DND-41 (cell line): ENCODE data around the gene SPTAN1.

Source experiments
- ATAC-seq: fragments of 200-7000 bp; cut with Tn5 transposase; 3 replicates; pipeline ENCODE4 v1.9.1; 2021; ENCODE audit warnings: low read depth; ENCODE audit not compliant: insufficient read depth
- DNase-seq: peaks from one replicate; pipeline ENCODE4 v3.0.0-alpha.2; 2020
- H2AFZ ChIP-seq: 2 replicates; pipeline ENCODE4 v1.6.0; 2012; ENCODE audit warnings: low read depth, low read length
- H3K27ac ChIP-seq: 2 replicates; pipeline ENCODE4 v1.5.1; 2012; ENCODE audit warnings: low read length, inconsistent platforms
- H3K27me3 ChIP-seq: fragments of 200-600 bp; sonication (generic); 2 replicates; pipeline ENCODE4 v1.6.0; 2012; ENCODE audit warnings: low read length, mild to moderate bottlenecking, inconsistent platforms; ENCODE audit not compliant: insufficient read depth, poor library complexity
- H3K36me3 ChIP-seq: 2 replicates; pipeline ENCODE4 v1.5.1; 2012; ENCODE audit warnings: low read length, inconsistent platforms; ENCODE audit not compliant: insufficient read depth
- H3K4me1 ChIP-seq: 2 replicates; pipeline ENCODE4 v1.5.1; 2012; ENCODE audit warnings: mild to moderate bottlenecking, low read length; ENCODE audit not compliant: insufficient read depth
- H3K4me2 ChIP-seq: 2 replicates; pipeline ENCODE4 v1.6.0; 2012; ENCODE audit warnings: mild to moderate bottlenecking, moderate library complexity, low read length, inconsistent platforms; ENCODE audit not compliant: insufficient read depth
- H3K4me3 ChIP-seq, 2 experiments: fragments of 200-600 bp in 1 of 2; shearing (Covaris generic) in 1 of 2; 2 replicates each; pipeline ENCODE4 v1.5.1; 2012 to 2016; ENCODE audit warnings: inconsistent platforms in 2 of 2, low read length in 2 of 2, mild to moderate bottlenecking in 2 of 2, low read depth in 1 of 2, moderate library complexity in 1 of 2
- H3K79me2 ChIP-seq: 2 replicates; pipeline ENCODE4 v1.6.0; 2012; ENCODE audit warnings: low read length, inconsistent platforms; ENCODE audit not compliant: insufficient read depth
- H3K9ac ChIP-seq: 2 replicates; pipeline ENCODE4 v1.6.0; 2012; ENCODE audit warnings: low read depth, mild to moderate bottlenecking, inconsistent platforms, low read length, moderate library complexity
- H3K9me3 ChIP-seq: 2 replicates; pipeline ENCODE4 v1.5.1; 2012; ENCODE audit warnings: low read length, moderate library complexity, mild to moderate bottlenecking, inconsistent platforms; ENCODE audit not compliant: insufficient read depth, severe bottlenecking
- H4K20me1 ChIP-seq: 2 replicates; pipeline ENCODE4 v1.6.0; 2012; ENCODE audit warnings: low read length; ENCODE audit not compliant: insufficient read depth
- EZH2 ChIP-seq: IDR thresholded peaks from 3 replicates; pipeline ENCODE4 v1.6.1; 2012; ENCODE audit warnings: borderline replicate concordance, low read depth, mild to moderate bottlenecking, moderate library complexity, low read length, inconsistent platforms; ENCODE audit not compliant: severe bottlenecking
- TF ChIP-seq, protein P1 (sequence below): IDR thresholded peaks from 2 replicates; pipeline ENCODE4 v1.5.1; 2012; ENCODE audit warnings: borderline replicate concordance, low read length, moderate library complexity, mild to moderate bottlenecking; ENCODE audit not compliant: poor library complexity, severe bottlenecking; ENCODE audit errors: extremely low read depth

Gene SPTAN1

DNA sequence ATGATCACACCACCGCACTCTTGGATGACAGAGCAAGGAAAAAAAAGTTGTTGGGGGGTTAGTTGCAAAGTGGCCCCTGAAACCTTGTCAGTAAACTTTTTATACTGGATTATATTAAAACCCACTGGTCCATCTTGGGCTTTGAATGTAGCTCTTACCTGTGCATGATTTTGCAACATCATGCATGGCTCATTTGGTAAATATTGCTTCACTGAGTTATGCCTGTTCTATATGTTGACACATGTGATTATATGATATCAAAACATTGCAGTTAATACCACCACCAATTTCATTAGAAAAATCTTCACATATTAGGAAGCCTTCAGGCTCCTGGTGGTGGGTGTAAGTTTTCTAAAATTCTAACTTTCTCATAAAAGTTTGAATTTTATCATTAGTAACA lies 62.3 kb downstream of the SPTAN1 start:
- Histone ChIP-seq H3K9me3 (no peaks in the 10 kb centered on the region), H3K4me1 (no peaks in the 10 kb centered on the region)
- no peak for ATAC-seq

DNA sequence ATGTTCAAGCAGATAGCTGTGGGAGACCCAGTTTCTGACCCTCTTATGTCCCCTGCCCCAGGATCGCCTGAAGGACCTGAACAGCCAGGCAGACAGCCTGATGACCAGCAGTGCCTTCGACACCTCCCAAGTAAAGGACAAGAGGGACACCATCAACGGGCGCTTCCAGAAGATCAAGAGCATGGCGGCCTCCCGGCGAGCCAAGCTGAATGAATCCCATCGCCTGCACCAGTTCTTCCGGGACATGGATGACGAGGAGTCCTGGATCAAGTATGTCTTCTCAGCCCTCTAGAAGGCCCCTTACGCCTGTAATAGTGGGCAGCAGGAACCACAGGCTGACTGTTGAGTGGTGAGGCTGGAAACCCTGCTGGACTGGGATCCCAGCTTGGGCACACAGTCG lies 63.2 kb downstream of the SPTAN1 start:
- Histone ChIP-seq H3K27ac (no peak overlapping the region), H3K36me3 (peaks cover 93% of the 10 kb centered on the region), H3K79me2 (no peaks in the 10 kb centered on the region), H3K9me3 (no peaks in the 10 kb centered on the region), H3K4me3 (no peak overlapping the region), H2AFZ (no peak overlapping the region), H3K4me2 (no peak overlapping the region), H3K9ac (no peak overlapping the region), H4K20me1 (no peaks in the 10 kb centered on the region), H3K4me1 (no peaks in the 10 kb centered on the region), H3K27me3 (no peaks in the 10 kb centered on the region)
- DNase-seq (no peak), ATAC-seq (no peak)
- TF ChIP-seq, protein P1, sequence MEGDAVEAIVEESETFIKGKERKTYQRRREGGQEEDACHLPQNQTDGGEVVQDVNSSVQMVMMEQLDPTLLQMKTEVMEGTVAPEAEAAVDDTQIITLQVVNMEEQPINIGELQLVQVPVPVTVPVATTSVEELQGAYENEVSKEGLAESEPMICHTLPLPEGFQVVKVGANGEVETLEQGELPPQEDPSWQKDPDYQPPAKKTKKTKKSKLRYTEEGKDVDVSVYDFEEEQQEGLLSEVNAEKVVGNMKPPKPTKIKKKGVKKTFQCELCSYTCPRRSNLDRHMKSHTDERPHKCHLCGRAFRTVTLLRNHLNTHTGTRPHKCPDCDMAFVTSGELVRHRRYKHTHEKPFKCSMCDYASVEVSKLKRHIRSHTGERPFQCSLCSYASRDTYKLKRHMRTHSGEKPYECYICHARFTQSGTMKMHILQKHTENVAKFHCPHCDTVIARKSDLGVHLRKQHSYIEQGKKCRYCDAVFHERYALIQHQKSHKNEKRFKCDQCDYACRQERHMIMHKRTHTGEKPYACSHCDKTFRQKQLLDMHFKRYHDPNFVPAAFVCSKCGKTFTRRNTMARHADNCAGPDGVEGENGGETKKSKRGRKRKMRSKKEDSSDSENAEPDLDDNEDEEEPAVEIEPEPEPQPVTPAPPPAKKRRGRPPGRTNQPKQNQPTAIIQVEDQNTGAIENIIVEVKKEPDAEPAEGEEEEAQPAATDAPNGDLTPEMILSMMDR = no peak
- no peak for TF ChIP-seq EZH2

More for the DNA sequence above, 62.3 kb downstream of the SPTAN1 start:
- H3K9ac ChIP-seq = no peak overlapping the region
- no peak overlapping the region for H3K4me2 ChIP-seq
- H2AFZ ChIP-seq = no peak overlapping the region
- H4K20me1 ChIP-seq = no peaks in the 10 kb centered on the region
- no peaks in the 10 kb centered on the region for H3K79me2 ChIP-seq
- no peaks in the 10 kb centered on the region for H3K27me3 ChIP-seq
- no peak overlapping the region for H3K4me3 ChIP-seq
- no peak overlapping the region for H3K27ac ChIP-seq
- TF ChIP-seq EZH2 = no peak
- TF ChIP-seq, protein P1 = no peak
- H3K36me3 ChIP-seq = peaks cover 93% of the 10 kb centered on the region
- DNase-seq = no peak

DNA sequence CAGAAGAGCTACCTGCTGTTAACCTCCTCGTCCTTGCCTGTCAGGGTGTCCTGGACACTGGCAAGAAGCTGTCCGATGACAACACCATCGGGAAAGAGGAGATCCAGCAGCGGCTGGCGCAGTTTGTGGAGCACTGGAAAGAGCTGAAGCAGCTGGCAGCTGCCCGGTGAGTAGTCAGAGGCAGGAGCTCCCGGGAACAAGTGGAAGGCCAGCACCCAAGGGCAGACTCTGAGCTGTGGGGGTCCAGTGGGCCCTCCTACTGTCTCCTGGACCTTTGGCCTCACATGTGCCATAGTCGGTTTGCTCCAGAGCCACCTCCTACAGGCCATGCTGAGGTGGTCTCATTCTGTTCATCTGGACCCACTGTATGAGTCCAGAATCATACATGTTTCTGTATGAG lies 65.6 kb downstream of the SPTAN1 start:
- H3K4me1 ChIP-seq = no peaks in the 10 kb centered on the region
- H3K79me2 ChIP-seq = no peaks in the 10 kb centered on the region
- ATAC-seq = no peak
- H3K27me3 ChIP-seq = no peaks in the 10 kb centered on the region
- H3K9ac ChIP-seq = no peak overlapping the region
- no peak overlapping the region for H3K4me2 ChIP-seq
- H3K4me3 ChIP-seq = no peak overlapping the region
- TF ChIP-seq, protein P1 = no peak
- TF ChIP-seq EZH2 = no peak
- no peak overlapping the region for H3K27ac ChIP-seq
- DNase-seq = no peak
- peaks cover 90% of the 10 kb centered on the region for H3K36me3 ChIP-seq
- H3K9me3 ChIP-seq = no peaks in the 10 kb centered on the region
- no peaks in the 10 kb centered on the region for H4K20me1 ChIP-seq
- H2AFZ ChIP-seq = no peak overlapping the region

DNA sequence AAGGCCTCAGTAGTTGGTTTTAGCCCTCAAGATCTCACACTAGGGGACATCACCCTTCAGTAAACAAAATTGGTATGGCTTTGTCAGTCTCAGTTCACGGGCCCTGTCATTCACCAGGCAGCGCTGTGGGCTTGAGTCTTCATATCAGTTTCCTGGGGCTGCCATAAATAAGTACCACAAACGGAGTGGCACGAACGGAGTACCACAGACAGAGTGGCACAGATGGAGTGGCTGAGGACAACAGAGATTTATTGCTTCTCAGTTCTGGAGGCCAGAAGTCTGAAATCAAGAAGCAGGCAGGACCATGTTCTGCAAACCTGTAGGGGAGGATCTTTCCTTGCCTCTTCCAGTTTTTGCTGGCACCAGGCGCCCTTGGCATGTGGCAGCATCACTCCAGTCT lies 66.7 kb downstream of the SPTAN1 start:
- Histone ChIP-seq H3K9ac (no peak overlapping the region), H2AFZ (no peak overlapping the region), H4K20me1 (no peaks in the 10 kb centered on the region), H3K27ac (no peak overlapping the region), H3K9me3 (no peaks in the 10 kb centered on the region), H3K4me2 (no peak overlapping the region), H3K27me3 (no peaks in the 10 kb centered on the region), H3K4me1 (no peaks in the 10 kb centered on the region), H3K79me2 (no peaks in the 10 kb centered on the region), H3K36me3 (peaks cover 87% of the 10 kb centered on the region), H3K4me3 (no peak overlapping the region)
- no peak for ATAC-seq
- no peak for TF ChIP-seq EZH2
- TF ChIP-seq, protein P1 = no peak
- DNase-seq = no peak
